ENCODE data around the gene PAPOLB.

DNA sequence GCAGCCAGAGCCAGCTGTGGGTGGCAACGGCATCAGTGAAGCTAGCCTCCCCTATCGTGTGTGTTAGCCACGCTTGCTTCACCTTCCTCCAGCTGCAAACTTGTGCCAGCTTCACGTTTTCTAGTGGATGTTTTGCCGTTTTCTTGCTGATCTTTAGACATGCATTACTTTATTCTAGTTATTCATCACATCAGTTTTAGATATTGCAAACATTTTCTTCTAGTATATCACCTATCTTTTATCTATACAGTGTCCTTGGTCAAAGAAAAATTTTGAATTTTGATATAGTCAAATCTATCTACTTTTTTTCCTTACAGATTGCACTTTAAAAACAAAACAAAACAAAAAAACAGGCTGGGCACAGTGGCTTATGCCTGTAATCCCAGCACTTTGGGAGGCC is 6.7 kb upstream of the PAPOLB start:
- TF ChIP-seq, protein P1, sequence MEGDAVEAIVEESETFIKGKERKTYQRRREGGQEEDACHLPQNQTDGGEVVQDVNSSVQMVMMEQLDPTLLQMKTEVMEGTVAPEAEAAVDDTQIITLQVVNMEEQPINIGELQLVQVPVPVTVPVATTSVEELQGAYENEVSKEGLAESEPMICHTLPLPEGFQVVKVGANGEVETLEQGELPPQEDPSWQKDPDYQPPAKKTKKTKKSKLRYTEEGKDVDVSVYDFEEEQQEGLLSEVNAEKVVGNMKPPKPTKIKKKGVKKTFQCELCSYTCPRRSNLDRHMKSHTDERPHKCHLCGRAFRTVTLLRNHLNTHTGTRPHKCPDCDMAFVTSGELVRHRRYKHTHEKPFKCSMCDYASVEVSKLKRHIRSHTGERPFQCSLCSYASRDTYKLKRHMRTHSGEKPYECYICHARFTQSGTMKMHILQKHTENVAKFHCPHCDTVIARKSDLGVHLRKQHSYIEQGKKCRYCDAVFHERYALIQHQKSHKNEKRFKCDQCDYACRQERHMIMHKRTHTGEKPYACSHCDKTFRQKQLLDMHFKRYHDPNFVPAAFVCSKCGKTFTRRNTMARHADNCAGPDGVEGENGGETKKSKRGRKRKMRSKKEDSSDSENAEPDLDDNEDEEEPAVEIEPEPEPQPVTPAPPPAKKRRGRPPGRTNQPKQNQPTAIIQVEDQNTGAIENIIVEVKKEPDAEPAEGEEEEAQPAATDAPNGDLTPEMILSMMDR (IDR thresholded peaks at IDR 0.05): no peak
- TF ChIP-seq POLR2AphosphoS5 (IDR thresholded peaks at IDR 0.05): no peak

Data from upper lobe of left lung (tissue), 4 donors.